Prostate gland (tissue), 2 donors: ENCODE data around the gene PKP4. TPM values are rescaled to one million over a fixed set of nuclear protein-coding genes. Genes with fewer than 3 reads are reported as not detected.

Experiments
- DNase-seq: peaks from one replicate; pipeline ENCODE4 v3.0.0-alpha.2; 2019; ENCODE audit warnings: low spot score
- H3K27ac ChIP-seq, 2 donors: fragments of 200-600 bp; sonication (generic); 2 replicates each; pipeline ENCODE4 v1.5.1; 2017 to 2019
- H3K27me3 ChIP-seq: fragments of 200-600 bp; sonication (generic); replicated peaks from 2 replicates; pipeline ENCODE4 v1.5.1; 2019; ENCODE audit not compliant: insufficient read depth
- H3K36me3 ChIP-seq, 2 donors: fragments of 200-600 bp; sonication (generic); 1 replicate in 1 of 2; 2 replicates in 1 of 2; pipeline versions ENCODE4 v1.5.1 to v1.8.1; 2017 to 2019
- H3K4me1 ChIP-seq: fragments of 200-600 bp; sonication (generic); replicated peaks from 2 replicates; pipeline ENCODE4 v1.5.1; 2019
- H3K4me3 ChIP-seq, 2 donors: fragments of 200-600 bp; sonication (generic); 2 replicates each; pipeline ENCODE4 v1.5.1; 2017 to 2019
- H3K9me3 ChIP-seq: fragments of 200-600 bp; sonication (generic); 2 replicates; pipeline ENCODE4 v1.5.1; 2017
- CTCF ChIP-seq, 4 experiments: fragments of 200-600 bp in 2 of 4; fragments of 450-650 bp in 2 of 4; sonication (generic) in 2 of 4; IDR thresholded peaks; 1 replicate in 3 of 4; 2 replicates in 1 of 4; pipeline ENCODE4 v1.5.1; 2016 to 2019; ENCODE audit warnings: antibody characterized with exemption in 4 of 4, mild to moderate bottlenecking in 2 of 4, moderate library complexity in 2 of 4
- POLR2A ChIP-seq: fragments of 450-650 bp; IDR thresholded peaks from one replicate; pipeline ENCODE4 v1.6.1; 2016; ENCODE audit warnings: antibody characterized with exemption, mild to moderate bottlenecking
- POLR2AphosphoS5 ChIP-seq: sonication (generic); formaldehyde crosslinking; IDR thresholded peaks from one replicate; pipeline ENCODE4 v1.6.1; 2017; ENCODE audit warnings: antibody characterized with exemption
- WGBS: methylation state at CpG from one replicate; pipeline ENCODE4 v1.1.5; 2018; 5-methylcytosine and 5-hydroxymethylcytosine counted together
- intact Hi-C: fragments of 100-400 bp; cut with DNase I; formaldehyde crosslinking; loops from one replicate; pipeline ENCODE4 v1.14.2; 2022
- small RNA-seq, 2 donors: library from RNA; depleted of rRNA; stranded (forward); fragments of <200 nt; gene quantifications; one replicate each; pipeline ENCODE3, GENCODE V24; 2016
- total RNA-seq, 2 donors: library from RNA; depleted of rRNA; stranded (reverse); fragments of >200 nt; gene quantifications; one replicate each; pipeline ENCODE4 v1.1.0, GENCODE V29; 2016

The PKP4 gene
- total RNA-seq, 2 donors from 2014 or later = 49.0 to 57.9 TPM

GRCh38 chr2:158730621-158731140 is 273.9 kb downstream of the PKP4 start:
- intact Hi-C loops = no loop called here
- Histone ChIP-seq H3K9me3 (no peaks in the 10 kb centered on the region), H3K4me1 (peaks cover 3% of the 10 kb centered on the region), H3K27me3 (no peaks in the 10 kb centered on the region), H3K4me3 (no peak overlapping the region), H3K27ac (no peak overlapping the region), H3K36me3 (no peaks in the 10 kb centered on the region)
- peak; percentile 32 for DNase-seq
- WGBS = 82% methylated on average over 9 of the region's 9 CpGs
- TF ChIP-seq CTCF (IDR thresholded peaks at IDR 0.05) (no peak), POLR2A (no peak), POLR2AphosphoS5 (no peak)

- no peak for DNase-seq
- Histone ChIP-seq H3K4me3 (no peak overlapping the region), H3K4me1 (peaks cover 8% of the 10 kb centered on the region), H3K9me3 (no peaks in the 10 kb centered on the region), H3K27ac (no peak overlapping the region), H3K27me3 (no peaks in the 10 kb centered on the region), H3K36me3 (no peaks in the 10 kb centered on the region)
- no peak for TF ChIP-seq POLR2AphosphoS5
- no peak for TF ChIP-seq CTCF (IDR thresholded peaks at IDR 0.05)
- no peak for TF ChIP-seq POLR2A
- 97% methylated on average over 4 of the region's 4 CpGs for WGBS
- intact Hi-C loops = no loop called here
Measured at GRCh38 chr2:158731386-158731785, 274.6 kb downstream of the PKP4 start.

Small RNA genes lying within 50 kb of the gene (small RNA-seq; reads per million reads assigned to genes)
- gene AC005042.3 = 0 reads per million in 2 donors
- 0 reads per million in 2 donors for gene RN7SL393P

Other genes with a start within 250 kb of the PKP4 start
- gene CCDC148, start 199 bp upstream of the PKP4 start, total RNA-seq = 1 to 10 TPM; 1.5 to 1.6 TPM